Measurements from ENCODE around the gene ATOH8.
"Not testable (repeated sequence)": the region's sequence is repeated elsewhere in the genome, so short reads cannot be mapped to it uniquely, and the experiment has no call there.

ATOH8 gene

DNA sequence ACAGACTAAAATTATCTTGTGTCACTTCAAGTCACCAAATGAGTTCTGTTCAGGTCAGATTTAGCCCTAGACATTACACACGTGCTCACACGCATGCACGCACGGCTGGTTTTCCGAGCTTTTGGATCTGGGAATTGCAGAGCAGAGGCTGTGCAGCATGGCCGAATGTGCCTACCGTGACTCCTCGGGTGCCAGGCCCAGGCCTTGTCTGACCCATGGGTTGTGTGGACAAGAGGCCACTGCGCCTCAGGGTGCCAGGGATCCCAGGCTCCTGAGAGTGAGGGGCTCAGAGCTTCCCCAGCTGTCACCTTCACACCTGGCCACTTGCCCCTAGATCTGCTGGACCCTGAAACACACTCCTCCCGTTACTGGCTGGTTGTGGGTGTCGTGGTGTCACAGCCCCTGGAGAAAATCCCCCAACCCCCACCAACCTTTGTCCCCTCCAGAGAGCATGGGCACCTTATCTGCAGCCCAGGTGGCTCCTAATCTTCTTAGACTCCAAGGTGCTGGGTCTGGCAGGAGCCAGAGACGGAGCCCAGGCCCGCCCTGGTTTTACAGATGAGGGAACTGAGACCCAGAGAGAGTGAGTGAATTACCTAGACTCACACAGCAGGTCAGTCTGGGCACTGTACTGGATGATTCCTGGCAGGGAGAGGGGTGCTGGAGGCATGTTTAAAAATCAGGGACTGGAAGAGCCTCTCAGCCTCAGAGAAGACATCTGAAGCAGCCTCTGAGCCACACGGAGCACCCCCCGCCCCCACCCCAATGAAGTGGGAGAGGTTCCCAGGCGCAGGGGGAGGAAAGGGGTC, 56.8 kb downstream of the ATOH8 start:
- no peak for DNase-seq

DNA sequence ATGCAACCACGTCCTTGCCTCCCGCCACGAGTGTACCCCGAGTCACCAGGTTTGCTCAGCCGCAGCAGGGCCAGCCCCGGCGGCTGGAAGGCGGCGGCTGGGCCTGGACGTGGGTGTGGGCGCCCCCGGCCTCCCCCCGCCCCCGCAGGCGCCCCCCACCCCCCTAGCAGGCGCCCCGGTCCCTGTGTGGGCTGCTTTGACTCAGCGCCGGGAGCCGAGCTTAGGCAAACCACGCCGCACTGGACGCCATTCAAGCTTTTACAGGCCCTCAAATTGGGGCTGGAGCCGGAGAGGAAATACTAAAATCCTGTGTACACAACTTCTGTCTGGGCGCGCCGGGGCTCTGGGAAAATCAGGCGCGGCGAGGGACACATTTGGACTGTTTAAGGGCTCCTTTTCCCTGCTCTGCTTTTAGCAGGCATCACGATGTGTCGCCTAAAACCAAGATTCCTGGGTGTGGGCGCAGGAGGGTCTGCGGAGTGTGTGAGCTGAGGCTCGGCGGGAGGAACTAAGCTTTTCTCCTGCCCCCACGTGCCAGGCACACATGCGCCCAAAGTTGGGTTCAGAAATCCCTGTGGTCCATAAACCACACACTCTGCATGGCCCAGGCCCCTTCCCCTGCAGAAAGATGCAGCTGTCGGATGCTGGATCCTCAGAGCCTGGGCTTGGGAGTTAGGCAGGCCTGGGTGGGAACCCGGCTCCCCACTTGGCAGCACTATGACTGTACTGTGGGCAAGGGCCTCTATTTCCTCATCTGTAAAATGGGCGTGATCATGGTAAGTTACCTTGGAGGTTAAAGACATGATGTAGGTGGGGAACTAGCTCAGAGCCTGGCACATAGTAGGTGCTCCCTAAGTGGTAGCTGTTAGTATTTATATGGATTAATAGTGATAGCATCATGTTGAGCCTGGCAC, 57.6 kb downstream of the ATOH8 start:
- DNase-seq, result no peak

DNA sequence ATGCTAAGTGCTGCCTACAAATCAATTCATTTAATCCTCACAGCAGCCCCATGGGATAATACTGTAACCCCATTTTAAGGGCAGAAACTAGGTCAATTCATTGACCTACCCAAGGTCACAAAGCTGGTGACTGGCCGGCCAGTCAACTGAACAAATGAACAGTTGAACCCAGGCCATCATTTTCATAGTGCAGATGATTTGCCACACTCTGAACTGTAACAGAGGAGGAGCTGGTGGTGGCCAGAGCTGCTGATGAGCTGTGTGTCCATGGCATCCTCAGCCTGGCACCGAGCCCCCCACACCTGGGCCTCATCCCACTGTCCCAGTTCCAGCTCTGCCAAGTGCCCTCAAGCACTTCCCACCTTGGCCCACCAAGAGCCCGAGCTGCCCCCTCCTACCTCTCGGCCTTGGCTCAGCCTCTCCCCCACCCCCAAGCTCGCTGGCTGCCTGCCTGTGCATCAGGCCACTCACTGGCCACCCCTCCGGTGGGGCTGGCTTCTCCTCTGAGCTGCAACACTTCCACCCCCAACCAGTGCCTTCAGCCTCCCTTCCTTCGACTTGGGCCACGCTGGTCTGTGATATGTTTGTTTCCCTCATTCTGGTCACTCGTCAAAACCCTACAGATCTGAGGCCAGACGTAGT, 58.4 kb downstream of the ATOH8 start:
- DNase-seq, result no peak

DNA sequence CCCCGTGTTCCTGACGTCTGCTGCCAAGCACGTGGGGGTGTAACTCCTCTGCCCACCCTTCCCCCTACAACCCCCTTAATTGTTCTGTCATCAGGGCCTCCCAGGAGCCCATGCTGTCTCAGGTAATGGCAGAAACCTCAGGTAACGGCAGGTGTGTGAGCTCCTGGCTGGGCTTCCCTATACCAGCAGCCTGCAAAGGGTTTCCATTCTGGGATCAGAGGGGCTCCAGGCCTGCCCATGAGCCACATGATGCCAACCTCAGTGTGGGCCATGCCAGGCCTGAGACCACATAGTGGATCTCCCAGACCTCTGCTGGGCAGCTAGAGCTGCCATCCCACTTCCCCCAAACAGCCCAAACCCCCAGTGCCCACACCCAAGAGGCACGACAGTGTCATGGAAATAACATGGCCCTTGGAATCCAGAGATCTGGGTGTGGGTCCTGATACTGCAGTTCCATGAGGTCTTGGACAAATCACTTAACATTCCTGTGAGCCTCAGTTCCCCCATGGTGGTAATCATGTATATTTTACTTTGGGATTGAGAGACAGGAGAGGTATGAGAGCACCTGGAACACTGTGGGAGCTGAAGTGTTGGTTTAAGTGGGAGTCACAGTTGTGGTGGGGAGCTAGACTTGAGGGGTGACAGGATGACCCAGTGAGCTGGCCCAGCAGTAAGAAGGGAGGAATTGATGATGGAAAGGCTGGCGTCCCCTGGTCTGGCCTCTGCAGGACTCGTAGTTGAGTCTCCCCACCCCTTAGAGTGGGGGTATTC, 59.6 kb downstream of the ATOH8 start:
- DNase-seq, result no peak

DNA sequence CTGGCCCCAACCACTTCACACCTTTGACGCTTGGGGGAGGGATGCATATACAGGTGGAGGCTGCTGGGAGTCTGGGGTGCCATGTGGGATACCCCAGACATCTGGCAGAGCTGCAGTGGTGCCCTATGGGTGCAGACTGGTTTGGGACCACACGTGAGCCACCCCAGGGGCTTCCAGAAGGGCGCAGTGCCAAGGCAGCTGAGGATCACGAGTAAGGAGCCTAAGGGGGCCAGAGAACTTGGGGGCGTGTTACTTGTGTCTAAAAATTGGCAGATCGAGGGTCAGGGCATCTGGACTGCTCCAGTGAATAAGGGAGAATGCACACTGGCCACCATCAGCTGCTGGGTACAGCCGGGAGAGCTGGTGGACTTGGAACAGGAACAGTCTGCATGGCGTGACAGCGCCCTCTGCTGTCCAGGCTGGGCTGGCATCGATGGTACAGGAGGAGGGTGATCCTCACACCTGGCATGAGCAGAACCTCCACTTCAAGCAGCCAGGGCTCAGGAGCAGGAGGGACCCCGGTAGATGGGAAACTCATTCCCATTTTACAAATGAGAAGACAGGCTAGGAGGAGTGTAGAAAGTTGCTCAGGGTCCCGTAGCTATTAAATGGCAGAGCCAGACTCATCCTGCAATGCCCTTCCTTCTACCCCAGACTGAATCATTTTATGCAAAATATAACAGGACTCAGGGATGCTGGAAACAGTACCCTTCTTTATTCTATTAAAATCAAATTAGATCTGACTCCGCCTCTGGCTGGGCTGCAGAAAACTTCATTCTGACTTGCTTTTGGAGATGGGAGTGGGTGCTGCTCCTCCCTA, 60.4 kb downstream of the ATOH8 start:
- peak; percentile 52 for DNase-seq

DNA sequence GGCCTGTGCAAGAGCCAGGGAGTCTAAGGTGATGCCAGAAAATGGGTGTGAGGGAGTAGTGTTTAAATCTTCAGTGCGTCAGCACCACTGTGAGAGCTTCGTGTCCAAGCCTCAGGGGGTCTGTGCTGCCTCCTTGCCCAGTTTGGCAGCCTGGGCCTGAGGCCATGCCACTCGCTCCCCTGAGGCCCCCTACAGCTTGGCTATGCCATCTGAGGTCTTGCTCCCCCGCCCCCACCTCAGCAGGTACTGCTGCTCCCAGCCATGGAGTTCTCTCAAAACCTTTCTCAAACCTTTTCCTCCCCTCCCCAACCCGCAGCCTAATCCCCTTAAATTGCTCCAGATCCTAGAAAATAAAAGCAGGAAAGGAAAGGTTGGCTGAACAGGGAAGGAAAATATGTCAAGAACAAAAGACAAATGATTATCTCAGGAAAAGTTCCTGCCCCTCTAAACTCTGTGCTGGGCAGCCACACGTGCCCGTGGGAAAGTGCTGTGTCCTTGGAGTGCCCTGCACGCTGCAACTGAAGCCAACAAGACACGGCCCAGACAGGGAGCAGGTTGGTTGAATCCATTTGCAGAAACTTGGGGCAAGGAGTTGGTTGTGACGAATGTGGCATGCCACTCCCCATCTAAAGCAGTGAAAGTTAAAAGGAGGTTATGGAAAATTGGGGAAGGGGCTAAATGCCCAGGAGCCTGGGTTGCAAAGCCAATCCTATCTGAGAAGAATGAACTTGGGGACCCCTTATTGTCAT, 61.2 kb downstream of the ATOH8 start:
- DNase-seq, result no peak

DNA sequence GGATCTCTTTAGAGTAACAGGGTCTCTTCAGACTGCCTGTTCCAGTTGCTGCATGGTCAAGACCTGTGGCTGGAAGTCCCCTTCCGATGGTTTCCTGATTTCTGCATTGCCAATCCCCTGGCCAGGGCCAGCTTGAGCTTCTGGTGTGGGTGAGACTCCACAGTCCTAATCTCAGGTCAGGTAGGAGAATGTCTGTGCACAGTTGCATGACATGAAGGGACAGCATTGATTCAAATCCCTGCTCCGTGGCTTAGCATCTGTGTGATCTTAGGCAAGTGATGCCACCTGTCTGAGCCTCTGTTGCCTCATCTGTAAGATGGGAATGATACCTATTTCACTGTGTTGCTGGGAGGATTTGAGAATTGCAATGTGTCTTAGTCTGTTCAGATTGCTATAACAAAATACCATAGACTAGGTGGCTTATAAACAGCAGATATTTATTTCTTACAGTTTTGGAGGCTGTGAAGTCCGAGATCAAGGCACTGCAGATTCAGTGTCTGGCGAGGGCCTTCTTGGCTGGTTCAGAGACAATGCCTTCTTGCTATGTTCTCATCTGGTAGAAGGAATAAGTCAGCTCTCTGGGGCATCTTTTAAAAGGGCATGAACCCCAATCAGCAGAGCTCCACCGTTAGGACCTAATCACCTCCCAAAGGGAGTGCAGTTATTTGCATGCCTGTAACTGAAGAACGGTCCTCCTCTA, 66.2 kb downstream of the ATOH8 start:
- no peak for DNase-seq

DNA sequence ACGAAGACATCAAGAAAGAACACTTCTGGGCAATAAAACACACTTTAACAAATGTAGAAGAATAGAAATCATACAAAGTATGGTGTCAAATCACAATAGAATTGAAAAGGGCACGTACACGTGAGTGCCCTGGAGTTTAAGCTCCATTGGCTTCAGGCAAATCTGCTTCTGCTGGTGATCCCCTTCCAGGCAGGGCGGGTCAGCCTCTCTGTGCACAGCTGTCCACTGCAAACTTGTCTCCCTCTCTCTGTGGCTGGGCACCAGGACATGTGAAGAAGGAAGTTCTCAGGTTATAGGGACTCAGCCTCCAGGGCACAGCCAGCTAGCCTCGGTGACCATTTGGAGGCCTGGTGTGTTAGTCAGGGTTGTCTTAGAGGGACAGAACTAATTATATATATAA, 69.0 kb downstream of the ATOH8 start:
- DNase-seq, result no peak

DNA sequence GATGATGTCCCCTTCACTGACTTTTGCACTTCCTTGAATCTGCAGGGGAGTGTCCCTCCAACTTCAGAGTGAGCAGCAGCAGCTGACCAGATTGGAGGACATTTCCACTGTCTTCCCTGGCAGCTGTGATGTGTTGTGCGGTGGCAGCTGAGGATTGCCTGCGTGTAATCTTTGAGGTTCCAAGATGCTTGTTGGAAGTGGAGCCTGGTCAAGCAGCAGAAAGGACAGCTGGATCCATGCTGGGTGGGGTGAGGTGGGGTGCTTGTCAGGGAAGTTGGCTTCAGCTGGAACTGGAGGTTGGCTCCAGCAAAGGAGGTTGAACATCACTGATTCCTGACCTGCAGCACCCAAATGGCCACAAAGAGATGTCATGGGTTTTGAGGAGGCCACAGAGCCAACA, 70.2 kb downstream of the ATOH8 start:
- no peak for DNase-seq

DNA sequence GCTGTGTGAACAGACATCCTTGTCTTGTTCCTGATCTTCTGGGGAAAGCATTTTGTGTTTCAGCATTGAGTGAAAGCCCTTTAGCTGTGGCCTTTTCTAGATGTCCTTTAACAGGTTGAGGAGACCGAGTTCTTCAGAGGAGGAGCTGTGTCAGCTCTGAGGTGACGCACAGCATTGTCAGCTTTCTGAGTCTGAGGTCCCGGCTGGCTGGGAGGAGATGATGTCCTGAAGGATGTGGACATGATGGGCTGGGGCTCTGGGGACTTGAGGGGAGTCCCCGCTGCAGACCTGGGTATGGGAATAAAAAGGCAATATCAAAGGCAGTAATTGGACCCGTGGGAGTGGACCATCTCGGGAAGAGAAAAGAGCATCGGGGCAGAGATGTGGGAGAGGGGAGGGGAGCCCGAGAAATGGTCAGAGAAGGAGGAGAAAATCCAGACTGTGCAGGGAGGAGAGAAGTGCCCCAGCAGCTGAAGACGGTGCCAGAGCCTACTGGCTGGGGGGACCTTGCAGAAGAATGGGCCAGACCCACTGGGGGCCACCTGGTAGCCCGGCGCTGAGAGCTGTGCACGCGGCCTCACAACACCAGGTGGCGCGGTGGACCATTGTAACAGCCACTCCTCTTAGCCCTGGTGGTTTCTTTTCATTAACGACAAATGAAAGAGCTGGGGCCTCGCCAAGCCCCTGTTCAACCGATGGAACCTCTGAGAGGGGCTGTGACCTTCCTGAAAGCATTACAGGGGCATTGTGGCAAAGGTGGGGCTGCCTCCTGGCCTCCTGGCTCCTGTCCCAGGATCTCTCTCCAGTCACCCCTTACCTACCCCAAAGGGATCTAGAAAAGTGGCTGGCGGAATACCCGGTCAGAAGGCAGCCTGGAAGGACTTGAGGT, 73.4 kb downstream of the ATOH8 start:
- DNase-seq, result peak; percentile 30

DNA sequence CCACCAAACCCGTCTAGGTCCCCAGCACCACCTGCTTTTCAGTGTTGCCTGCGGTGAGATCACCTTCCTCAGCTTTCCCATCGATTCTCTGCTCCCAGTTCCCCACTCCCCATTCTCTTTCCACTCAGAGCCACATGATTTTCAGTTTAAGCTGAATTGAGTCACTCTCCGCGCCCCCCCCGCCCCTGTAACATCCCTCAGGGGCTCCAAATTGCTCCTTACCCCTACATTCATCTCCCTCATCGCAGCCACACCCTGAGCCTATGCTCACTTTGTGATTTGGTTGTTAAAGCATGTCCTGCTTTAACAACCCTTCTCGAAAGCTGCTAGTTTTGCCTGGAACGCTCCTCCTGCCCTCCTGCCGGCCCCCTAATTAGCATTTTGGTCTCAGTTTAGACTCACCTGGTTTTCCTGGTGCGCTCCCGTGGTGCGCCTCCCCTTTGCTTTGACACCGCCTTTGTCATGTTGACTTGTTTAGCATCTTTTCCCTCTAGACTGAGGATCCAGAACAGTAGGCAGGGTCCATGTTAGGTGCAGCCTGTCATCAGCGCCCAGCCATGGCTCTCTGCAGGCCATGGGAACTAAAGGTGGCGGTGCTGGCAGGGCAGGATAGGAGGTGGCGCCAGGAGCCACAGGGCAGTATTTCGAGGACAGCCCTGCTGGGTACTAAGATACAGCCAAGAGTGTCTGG, 74.2 kb downstream of the ATOH8 start:
- no peak for DNase-seq

DNA sequence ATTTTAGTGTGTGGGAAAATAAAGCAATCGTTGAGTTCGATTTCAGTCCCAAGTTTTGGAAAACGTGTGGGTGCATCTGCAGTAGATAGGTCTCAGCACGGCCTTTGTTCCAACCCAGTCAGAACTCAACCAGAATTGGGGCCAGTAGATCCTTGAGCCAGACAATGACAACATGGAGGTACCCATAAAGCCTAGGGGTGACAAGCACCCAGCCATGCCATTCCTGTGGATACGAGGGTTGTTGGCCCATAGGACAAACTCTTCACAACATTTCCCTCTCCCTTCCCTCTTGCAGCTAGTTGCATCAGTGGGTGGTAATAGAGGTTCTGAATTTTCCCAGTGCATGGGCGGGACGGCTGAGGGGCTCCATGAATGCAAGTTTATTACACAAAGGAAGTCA, 74.9 kb downstream of the ATOH8 start:
- no peak for DNase-seq

DNA sequence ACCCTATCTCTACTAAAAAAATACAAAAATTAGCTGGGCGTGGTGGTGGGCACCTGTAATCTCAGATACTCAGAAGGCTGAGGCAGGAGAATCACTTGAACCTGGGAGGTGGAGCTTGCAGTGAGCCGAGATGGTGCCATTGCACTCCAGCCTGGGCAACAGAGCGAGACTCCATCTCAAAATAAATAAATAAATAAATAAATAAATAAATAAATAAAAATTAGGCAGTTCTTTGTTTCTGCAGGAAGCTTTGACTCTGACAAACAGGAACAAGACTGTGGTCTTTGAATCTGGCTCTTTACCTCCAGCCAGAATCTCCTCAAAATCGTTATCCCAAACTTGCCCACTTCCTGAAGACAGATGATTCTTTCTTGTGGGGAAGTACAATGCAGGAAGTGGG, 75.6 kb downstream of the ATOH8 start:
- not testable (repeated sequence) for DNase-seq

DNA sequence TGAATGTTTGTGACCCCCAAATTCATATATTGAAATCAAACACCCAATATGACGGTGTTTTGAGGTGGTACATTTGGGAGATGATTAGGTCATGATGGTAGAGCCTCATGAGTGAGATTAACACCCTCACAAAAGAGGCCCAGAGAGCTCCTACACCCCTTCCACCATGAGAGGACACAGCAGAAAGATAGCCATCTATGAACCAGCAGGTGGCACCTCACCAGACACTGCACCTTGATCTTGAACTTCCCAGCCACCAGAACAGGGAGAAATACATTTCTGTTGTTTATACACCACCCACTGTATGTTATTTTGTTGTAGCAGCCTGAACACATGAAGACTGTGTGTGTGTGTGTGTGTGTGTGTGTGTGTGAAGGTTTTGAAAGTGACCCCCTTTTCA, 76.9 kb downstream of the ATOH8 start:
- no peak for DNase-seq

DNA sequence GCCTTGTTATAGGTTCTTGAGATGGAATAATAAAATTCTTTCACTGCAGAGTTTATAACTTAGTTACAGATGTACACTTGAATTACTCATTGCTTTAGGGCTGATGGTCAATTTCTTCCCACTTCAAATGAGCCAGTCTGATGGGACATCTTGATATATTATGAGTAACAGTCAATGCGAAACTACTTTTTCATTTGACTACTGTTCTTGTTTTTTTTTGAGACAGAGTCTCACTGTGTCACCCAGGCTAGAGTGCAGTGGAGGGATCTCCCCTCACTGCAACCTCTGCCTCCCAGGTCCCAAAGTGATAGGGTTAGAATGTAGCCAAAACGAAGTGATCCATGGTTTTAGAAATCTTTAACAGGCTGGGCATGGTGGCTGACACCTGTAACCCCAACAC, 77.9 kb downstream of the ATOH8 start:
- DNase-seq, result no peak

DNA sequence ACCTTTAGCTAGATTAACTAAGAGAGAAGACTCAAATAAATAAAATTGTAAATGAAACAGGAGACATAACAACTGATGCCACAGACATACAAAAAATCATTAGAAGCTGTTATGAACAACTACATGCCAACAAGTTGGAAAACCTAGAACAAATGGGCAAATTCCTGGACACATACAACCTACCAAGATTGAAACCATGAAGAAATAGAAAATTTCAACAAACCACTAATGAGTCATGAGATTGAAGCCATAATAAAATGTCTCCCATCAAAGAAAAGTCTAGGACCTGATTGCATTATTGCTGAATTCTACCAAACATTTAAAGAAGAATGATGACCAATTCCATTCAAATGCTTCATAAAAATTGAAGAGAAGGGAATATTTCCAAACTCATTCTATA, 80.7 kb downstream of the ATOH8 start:
- DNase-seq, result no peak

Data from NCI-H226 (cell line).